ENCODE results near the gene PCDHA1.

PCDHA1 gene

DNA sequence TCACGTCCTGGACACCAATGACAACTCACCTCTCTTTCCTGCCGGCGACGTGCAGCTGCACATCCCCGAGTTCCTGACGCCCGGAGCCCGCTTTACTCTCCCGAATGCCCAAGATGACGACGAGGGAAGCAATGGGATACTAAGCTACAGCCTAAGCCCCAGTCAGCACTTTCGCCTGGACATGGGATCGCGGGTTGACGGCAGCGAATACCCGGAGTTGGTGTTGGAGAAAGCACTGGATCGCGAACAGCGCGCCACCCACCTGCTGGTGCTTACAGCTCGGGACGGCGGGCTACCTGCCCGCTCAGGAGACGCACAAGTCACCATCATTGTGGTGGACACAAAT lies 141.3 kb downstream of the PCDHA1 start:
- no peak overlapping the region for H3K4me3 ChIP-seq (ENCODE audit: low read depth, low read length)
- TF ChIP-seq, protein P1, sequence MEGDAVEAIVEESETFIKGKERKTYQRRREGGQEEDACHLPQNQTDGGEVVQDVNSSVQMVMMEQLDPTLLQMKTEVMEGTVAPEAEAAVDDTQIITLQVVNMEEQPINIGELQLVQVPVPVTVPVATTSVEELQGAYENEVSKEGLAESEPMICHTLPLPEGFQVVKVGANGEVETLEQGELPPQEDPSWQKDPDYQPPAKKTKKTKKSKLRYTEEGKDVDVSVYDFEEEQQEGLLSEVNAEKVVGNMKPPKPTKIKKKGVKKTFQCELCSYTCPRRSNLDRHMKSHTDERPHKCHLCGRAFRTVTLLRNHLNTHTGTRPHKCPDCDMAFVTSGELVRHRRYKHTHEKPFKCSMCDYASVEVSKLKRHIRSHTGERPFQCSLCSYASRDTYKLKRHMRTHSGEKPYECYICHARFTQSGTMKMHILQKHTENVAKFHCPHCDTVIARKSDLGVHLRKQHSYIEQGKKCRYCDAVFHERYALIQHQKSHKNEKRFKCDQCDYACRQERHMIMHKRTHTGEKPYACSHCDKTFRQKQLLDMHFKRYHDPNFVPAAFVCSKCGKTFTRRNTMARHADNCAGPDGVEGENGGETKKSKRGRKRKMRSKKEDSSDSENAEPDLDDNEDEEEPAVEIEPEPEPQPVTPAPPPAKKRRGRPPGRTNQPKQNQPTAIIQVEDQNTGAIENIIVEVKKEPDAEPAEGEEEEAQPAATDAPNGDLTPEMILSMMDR (IDR thresholded peaks at IDR 0.05; ENCODE audit: insufficient read depth, low read depth, low read length, missing control alignments) = no peak

DNA sequence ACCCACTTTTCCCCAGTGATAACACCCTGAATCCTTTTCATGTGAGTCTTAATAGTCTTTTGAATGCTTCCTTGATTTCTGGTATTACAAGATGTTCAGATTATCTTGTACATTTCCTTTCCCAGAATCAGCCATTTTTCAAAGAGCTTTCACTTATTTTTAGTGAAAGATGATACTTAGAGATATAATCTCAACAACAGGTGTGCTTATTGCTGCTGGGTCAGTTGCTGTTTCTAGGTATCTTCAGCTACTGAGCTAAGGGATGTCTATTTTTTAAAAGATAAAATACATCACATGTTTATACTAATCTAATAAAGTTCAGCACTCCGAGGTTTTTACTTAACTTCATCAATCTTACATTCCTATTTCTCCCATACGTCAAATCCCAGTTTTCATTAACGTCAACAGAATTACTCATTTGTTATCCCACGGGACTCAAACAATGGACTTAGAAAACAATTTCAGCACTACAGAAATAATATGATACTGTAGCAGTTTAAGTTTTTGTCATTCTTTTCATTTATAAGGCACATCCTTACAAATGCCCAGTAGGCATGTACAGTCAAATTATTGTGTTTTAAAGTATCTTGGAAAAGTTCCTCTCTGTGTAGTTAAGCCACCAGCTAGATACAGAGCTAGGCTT lies 149.1 kb downstream of the PCDHA1 start:
- DNase-seq (ENCODE audit: low read depth) = no peak
- H3K4me3 ChIP-seq (ENCODE audit: low read depth, low read length) = no peak overlapping the region
- TF ChIP-seq, protein P1 (IDR thresholded peaks at IDR 0.05; ENCODE audit: insufficient read depth, low read depth, low read length, missing control alignments) = no peak

More for the DNA sequence above, 141.3 kb downstream of the PCDHA1 start:
- DNase-seq (ENCODE audit: low read depth) = no peak

DNA sequence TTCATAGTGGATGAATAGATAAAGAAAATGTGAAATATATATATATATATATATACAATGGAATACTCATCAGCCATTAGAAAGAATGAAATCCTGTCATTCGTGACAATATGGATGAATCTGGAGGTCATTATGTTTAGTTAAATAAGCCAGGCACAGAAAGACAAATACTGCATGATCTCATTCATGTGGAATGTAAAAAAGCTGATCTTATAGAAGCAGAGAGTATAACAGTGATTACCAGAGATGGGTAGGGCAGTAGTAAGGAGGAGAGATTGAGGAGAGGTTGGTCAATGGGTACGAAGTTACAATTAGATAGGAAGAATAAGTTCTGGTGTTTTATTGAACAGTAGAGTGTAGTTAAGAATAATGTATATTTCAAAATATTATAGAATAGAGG lies 160.6 kb downstream of the PCDHA1 start:
- H3K4me3 ChIP-seq (ENCODE audit: low read depth, low read length) = no peak overlapping the region
- no peak for DNase-seq (ENCODE audit: low read depth)
- TF ChIP-seq, protein P1 (IDR thresholded peaks at IDR 0.05; ENCODE audit: insufficient read depth, low read depth, low read length, missing control alignments) = no peak

DNA sequence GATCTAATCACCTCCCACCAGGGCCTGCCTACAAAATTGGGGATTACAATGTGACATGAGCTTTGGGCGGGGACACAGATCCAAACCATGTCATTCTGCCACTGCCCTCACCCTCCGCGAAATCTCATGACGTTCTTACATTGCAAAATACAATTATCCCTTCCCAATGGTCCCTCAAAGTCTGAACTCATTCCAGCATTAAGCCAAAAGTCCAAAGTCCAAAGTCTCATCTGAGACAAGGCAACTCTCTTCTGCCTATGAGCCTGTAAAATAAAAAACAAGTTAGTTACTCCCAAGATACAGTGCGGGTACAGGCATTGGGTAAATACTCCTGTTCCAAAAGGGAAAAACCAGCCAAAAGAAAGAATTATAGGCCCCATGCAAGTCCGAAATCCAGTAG lies 165.7 kb downstream of the PCDHA1 start:
- TF ChIP-seq, protein P1 (IDR thresholded peaks at IDR 0.05; ENCODE audit: insufficient read depth, low read depth, low read length, missing control alignments) = no peak
- no peak overlapping the region for H3K4me3 ChIP-seq (ENCODE audit: low read depth, low read length)
- no peak for DNase-seq (ENCODE audit: low read depth)

DNA sequence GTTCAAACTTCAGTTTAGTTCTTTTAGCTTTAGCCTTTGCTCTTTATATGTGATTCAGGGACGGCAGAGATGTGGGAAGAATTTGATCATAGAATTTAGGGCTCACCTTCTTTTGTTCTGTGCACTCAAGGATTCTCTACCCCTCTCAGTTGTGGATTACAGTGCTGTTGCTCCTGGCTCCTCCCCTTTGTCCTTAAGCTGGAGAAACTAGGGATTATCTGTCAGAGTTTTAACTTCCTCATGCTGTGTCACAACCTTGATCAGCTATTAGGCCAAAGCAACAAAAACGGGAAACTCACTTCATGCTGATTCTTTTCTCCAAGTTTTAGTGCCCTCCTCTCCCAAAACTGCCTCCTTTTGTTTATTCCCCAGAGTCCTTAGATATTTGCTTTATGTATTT lies 167.3 kb downstream of the PCDHA1 start:
- no peak overlapping the region for H3K4me3 ChIP-seq (ENCODE audit: low read depth, low read length)
- DNase-seq (ENCODE audit: low read depth) = no peak
- TF ChIP-seq, protein P1 (IDR thresholded peaks at IDR 0.05; ENCODE audit: insufficient read depth, low read depth, low read length, missing control alignments) = no peak

DNA sequence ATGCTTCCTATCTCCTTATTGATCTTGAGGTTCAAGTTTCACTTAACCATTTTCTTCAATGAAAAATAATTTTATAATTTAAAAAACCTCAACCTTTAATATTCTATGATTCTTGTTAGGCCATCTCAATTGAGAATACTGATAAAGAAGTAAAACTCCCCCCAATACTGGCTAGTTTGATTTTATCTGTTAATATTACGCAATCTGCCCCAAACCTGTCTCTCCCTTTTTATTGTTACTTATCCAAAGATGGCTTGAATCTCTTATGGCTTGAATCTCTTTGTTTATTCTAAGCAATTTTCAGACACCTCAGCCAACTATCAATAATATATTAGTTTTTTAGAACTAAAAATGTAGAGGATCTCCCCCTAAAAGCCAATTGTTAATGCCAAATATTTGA lies 176.2 kb downstream of the PCDHA1 start:
- DNase-seq (ENCODE audit: low read depth) = no peak
- TF ChIP-seq, protein P1 (IDR thresholded peaks at IDR 0.05; ENCODE audit: insufficient read depth, low read depth, low read length, missing control alignments) = no peak
- no peak overlapping the region for H3K4me3 ChIP-seq (ENCODE audit: low read depth, low read length)

DNA sequence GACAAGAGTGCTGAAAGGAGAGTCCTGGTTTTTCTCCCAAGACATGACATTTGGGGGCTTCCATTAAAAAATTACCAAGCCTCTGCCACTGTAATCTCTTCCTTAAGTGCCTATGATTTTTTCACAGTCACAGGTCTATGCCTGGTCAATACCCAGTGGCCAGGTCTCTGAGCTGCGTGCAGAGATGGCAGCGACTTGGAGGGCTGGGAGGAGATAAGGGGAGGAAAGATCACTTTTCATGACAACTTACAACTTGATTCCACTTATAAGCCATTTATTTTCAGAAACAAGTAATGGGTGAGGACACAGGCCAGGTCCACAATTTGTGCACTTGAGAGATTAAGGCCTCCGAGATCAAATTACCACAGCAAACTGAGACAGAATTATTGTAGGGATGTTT lies 178.4 kb downstream of the PCDHA1 start:
- DNase-seq (ENCODE audit: low read depth) = no peak
- H3K4me3 ChIP-seq (ENCODE audit: low read depth, low read length) = no peak overlapping the region
- TF ChIP-seq, protein P1 (IDR thresholded peaks at IDR 0.05; ENCODE audit: insufficient read depth, low read depth, low read length, missing control alignments) = no peak
